GM12892 (cell line): ENCODE results near the gene CCR2.
"Not testable (repeated sequence)": the region's sequence is repeated elsewhere in the genome, so short reads cannot be mapped to it uniquely, and the experiment has no call there.

Source experiments
- DNase-seq: peaks from one replicate; pipeline ENCODE4 v3.0.0; 2011; ENCODE audit not compliant: insufficient read length
- FAIRE-seq: peaks from 2 replicates; lab custom pipeline; 2011; peaks lifted over from hg19 to GRCh38; lab: Jason Lieb, UNC
- POLR2A ChIP-seq: IDR thresholded peaks from 2 replicates; pipeline ENCODE4 v1.6.1; 2011; ENCODE audit warnings: low read depth, low read length, control low read depth
- POLR2AphosphoS5 ChIP-seq: IDR thresholded peaks from 2 replicates; pipeline ENCODE4 v1.6.1; 2011; ENCODE audit warnings: low read depth, low read length, control low read depth
- TAF1 ChIP-seq: IDR thresholded peaks from 2 replicates; pipeline ENCODE4 v1.6.1; 2011; ENCODE audit warnings: low read depth, mild to moderate bottlenecking, control low read depth, low read length, borderline replicate concordance

Gene CCR2

DNA sequence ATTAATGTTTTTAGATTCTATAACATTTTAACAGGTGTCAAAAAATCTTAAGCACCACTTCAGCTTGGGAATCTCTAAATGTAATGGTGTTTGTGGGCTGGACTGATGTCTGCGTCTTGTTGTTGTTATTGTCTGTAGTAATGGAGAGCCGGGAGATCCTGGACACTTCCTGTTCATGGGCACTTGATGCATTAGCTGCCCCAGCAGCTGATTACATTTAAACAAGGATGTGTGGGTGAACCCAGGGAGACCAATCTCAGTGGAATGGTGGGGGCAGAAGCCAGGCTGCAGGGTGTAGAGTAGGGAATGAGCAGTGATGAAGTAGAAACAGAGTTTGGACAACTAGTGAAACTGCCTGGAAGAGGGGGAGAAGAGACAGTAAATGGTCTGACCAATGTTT lies 45.2 kb downstream of the CCR2 start:
- FAIRE-seq: no peak
- DNase-seq: no peak
- TF ChIP-seq POLR2A (no peak), POLR2AphosphoS5 (no peak)

- DNase-seq: no peak
- no peak for TF ChIP-seq POLR2AphosphoS5
- TF ChIP-seq POLR2A: no peak
- no peak for TF ChIP-seq TAF1
- FAIRE-seq: no peak
Observed at GRCh38 chr3:46399557-46399956, 45.6 kb downstream of the CCR2 start.

GRCh38 chr3:46400000-46400734 lies 46.3 kb downstream of the CCR2 start:
- TF ChIP-seq POLR2A (no peak), TAF1 (no peak), POLR2AphosphoS5 (no peak)
- no peak for DNase-seq
- FAIRE-seq: no peak

GRCh38 chr3:46400846-46401245 lies 46.9 kb downstream of the CCR2 start:
- TF ChIP-seq TAF1: no peak
- no peak for DNase-seq
- no peak for FAIRE-seq

DNA sequence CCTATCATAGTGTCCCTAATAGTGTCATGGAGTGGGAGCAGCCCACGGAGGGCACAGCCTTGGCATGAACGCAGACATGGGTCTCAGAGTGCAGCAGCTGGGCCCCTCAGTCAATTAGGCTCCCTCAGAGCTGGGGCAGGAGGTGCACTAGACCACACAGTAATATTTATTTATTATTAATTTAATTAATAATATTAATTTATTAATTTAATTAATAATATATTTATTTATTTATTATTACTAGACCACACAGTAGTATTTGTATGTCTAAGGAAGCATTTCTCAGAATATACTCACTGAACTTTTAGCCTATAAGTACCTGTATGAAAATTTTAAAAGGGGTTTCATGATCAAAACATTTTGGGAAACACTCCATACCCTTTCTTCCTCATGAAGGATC lies 47.7 kb downstream of the CCR2 start:
- FAIRE-seq (no peak), DNase-seq (no peak)
- TF ChIP-seq POLR2A (no peak), POLR2AphosphoS5 (no peak), TAF1 (no peak)

GRCh38 chr3:46402902-46403301 lies 49.0 kb downstream of the CCR2 start:
- not testable (repeated sequence) for DNase-seq

DNA sequence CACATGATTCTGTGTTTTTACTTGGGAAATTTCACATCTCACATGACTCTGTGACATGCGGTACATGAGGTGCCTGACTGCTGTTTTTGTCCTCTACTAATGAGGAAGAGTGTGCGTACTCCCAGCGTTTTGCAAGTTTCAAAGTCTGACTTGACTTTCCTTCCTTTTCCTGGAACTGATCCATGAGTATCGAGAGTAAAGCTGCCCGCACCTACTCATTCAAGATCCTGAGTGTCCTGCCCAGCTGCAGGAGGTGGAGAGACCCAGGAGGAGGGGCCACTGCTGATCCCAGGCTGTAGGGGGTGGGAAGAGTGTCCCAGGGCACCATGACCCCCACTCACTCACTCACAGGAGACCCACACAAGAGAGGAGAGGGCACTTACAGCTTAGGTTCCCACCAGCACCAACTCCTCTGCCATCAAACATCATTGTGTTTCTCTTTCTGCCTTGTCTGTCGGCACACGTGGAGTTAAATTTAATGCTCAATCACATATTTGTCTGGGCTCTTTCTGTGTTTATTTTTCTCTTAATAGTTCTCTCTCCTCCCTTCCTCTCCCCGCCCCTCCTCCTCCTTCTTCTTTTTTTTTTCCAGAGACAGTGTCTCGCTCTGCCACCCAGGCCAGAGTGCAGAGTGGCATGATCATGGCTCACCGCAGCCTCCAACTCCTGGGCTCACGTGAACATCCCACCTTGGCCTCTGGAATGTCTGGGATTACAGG lies 51.5 kb downstream of the CCR2 start:
- FAIRE-seq: no peak
- DNase-seq: no peak
- no peak for TF ChIP-seq TAF1
- TF ChIP-seq POLR2AphosphoS5: no peak
- TF ChIP-seq POLR2A: no peak

More at GRCh38 chr3:46402902-46403301, 49.0 kb downstream of the CCR2 start:
- FAIRE-seq: not testable (repeated sequence)

GRCh38 chr3:46406443-46406787 lies 52.5 kb downstream of the CCR2 start:
- FAIRE-seq: no peak
- no peak for TF ChIP-seq TAF1
- no peak for TF ChIP-seq POLR2AphosphoS5
- TF ChIP-seq POLR2A: no peak
- no peak for DNase-seq

- TF ChIP-seq POLR2A (peak; percentile 38; the same call in 1 of the 2 replicates), TAF1 (0 out of 2 replicates have a peak, but pooled peaks have one; percentile 7), POLR2AphosphoS5 (no peak)
- peak; percentile 36 for DNase-seq
- peak; percentile 85 for FAIRE-seq
Observed at GRCh38 chr3:46406788-46407611, 53.1 kb downstream of the CCR2 start, which contains the start of the genes CCR5AS and CCRL2. Gene CCR5AS, minus strand, starts transcription at chr3:46407066. Gene CCRL2, plus strand, starts transcription at chr3:46407259. Its CDS starts 821 bp downstream, at chr3:46408080.

GRCh38 chr3:46407970-46408369 lies 54.1 kb downstream of the CCR2 start:
- FAIRE-seq: no peak
- DNase-seq: no peak
- TF ChIP-seq TAF1: no peak
- no peak for TF ChIP-seq POLR2A
- no peak for TF ChIP-seq POLR2AphosphoS5

DNA sequence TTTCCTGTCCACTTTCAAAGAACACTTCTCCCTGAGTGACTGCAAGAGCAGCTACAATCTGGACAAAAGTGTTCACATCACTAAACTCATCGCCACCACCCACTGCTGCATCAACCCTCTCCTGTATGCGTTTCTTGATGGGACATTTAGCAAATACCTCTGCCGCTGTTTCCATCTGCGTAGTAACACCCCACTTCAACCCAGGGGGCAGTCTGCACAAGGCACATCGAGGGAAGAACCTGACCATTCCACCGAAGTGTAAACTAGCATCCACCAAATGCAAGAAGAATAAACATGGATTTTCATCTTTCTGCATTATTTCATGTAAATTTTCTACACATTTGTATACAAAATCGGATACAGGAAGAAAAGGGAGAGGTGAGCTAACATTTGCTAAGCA lies 54.9 kb downstream of the CCR2 start:
- FAIRE-seq (no peak), DNase-seq (no peak)
- TF ChIP-seq TAF1 (no peak), POLR2AphosphoS5 (no peak), POLR2A (no peak)
